ENCODE results near the gene SHKBP1.
A peak's percentile ranks its signal among the peaks of the same experiment; 100 is the strongest.
"Not testable (repeated sequence)": the region's sequence is repeated elsewhere in the genome, so short reads cannot be mapped to it uniquely, and the experiment has no call there.

SHKBP1 gene, protein sequence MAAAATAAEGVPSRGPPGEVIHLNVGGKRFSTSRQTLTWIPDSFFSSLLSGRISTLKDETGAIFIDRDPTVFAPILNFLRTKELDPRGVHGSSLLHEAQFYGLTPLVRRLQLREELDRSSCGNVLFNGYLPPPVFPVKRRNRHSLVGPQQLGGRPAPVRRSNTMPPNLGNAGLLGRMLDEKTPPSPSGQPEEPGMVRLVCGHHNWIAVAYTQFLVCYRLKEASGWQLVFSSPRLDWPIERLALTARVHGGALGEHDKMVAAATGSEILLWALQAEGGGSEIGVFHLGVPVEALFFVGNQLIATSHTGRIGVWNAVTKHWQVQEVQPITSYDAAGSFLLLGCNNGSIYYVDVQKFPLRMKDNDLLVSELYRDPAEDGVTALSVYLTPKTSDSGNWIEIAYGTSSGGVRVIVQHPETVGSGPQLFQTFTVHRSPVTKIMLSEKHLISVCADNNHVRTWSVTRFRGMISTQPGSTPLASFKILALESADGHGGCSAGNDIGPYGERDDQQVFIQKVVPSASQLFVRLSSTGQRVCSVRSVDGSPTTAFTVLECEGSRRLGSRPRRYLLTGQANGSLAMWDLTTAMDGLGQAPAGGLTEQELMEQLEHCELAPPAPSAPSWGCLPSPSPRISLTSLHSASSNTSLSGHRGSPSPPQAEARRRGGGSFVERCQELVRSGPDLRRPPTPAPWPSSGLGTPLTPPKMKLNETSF

GRCh38 chr19:40576585-40577451 is at the start of gene SHKBP1:
TSS of gene SHKBP1 (plus strand) at chr19:40576873. CDS start at chr19:40576900, 27 bp downstream.
- H3K4me3 ChIP-seq (ENCODE audit: low read length) = peak within 1 kb of the TSS; percentile 91
- TF ChIP-seq ZNF274 (IDR thresholded peaks at IDR 0.05; ENCODE audit: low read depth, low read length) = no peak

DNA sequence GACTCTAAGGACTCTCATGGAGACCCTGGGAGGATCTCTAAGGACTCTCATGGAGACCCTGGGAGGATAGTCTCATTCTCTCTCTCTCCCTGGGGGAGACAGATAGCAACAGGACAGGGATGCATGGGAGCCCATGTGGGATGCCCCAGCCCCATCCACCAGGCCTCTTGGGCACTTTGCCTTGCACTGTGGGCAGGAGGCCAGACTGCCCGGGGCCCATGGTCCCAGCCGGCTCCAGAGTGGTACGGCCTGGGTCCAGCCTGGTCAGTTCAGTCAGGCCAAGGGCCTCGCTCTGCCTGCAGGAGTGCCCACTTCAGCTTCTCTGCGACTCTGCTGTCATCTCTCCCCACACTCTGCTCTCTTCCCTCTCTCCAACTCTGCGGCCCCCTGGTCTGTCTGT is 48.6 kb upstream of the SHKBP1 start:
- no peak for TF ChIP-seq ZNF274 (IDR thresholded peaks at IDR 0.05; ENCODE audit: low read depth, low read length)
- H3K4me3 ChIP-seq (ENCODE audit: low read length) = no peak overlapping the region

GRCh38 chr19:40528533-40529092 is 48.1 kb upstream of the SHKBP1 start:
- no peak overlapping the region for H3K4me3 ChIP-seq (ENCODE audit: low read length)
- no peak for TF ChIP-seq ZNF274 (IDR thresholded peaks at IDR 0.05; ENCODE audit: low read depth, low read length)

DNA sequence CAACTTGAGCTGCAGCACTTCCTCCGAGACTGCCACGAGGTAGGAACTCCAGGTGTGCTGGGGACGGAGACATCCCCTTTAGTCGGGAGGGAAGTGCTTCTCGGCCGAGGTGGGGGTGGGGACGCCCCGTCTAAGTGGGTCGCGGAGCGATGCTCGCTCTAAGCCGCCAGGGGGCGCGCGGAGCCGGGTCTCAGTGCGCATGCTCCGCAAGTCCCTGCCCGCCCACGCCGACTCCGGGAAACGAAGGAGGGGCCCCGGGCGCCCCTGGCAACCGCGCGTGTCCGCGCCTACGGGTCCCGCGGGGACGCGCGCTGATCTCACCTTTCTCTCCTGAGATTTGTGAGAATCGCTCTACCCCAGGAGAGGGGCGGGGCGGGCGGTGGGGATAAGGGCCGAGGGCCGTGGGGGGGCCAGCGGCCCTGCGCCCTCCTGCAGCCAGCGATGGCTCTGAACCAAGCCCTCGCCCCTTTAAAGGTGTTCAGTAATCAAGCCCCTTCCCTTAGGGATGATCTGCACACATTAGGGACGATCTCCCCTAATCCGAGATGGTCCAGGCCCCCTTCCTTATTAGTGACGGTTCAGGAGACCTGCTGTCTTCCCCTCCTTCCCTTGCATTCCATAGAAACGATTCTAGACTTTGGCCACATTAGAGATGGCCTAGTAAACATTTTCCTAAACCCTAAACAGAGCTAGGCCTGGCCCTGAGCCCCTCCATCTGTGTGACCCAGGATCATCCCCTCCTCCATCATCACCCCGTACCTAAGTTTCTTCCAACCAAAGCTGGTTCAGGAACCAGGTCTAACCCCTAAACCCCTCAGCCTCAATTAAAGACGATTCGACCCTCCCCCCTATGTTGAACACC is 47.3 kb upstream of the SHKBP1 start:
- peak overlapping the region; percentile 31; the same call in 1 of the 2 replicates for H3K4me3 ChIP-seq (ENCODE audit: low read length)
- no peak for TF ChIP-seq ZNF274 (IDR thresholded peaks at IDR 0.05; ENCODE audit: low read depth, low read length)

- H3K4me3 ChIP-seq (ENCODE audit: low read length) = no peak overlapping the region
- TF ChIP-seq ZNF274 (IDR thresholded peaks at IDR 0.05; ENCODE audit: low read depth, low read length) = no peak
Observed at GRCh38 chr19:40530091-40530901, 46.4 kb upstream of the SHKBP1 start.

DNA sequence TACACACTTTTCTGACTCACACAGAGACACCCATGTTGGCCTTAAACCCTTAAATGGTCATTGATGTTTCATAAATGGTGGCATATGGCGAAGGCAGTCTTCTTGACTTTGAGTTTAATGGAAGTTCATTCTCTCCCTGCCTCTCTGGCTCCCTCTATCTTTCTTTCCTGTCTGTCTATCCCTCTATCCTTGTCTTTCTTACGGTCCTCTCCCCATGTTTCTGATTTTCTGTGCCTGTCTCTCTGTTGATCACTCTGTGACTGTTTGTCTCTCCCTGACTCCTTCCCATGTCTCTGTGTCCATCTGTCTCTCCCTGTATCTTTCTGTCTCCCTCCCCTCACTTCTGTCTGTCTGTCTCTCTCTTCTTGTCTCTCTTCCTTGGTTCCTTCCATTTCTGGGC is 43.2 kb upstream of the SHKBP1 start:
- TF ChIP-seq ZNF274 (IDR thresholded peaks at IDR 0.05; ENCODE audit: low read depth, low read length) = no peak
- no peak overlapping the region for H3K4me3 ChIP-seq (ENCODE audit: low read length)

DNA sequence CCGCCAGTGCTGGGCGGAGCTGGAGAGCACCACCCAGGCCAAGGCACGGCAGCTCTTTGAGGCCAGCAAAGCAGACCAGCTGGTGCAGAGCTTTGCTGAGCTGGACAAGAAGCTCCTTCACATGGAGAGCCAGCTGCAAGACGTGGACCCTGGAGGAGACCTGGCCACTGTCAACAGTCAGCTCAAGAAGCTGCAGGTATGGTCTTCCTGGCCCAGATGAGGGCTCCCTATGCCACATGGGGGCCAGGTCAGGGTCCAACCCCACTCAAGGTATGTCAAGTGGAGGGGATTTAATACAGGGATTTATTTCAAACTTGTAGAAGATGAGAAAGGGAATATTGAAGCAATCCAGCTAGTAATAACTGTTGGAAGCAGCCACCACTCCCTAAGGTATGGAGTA is 42.5 kb upstream of the SHKBP1 start:
- no peak overlapping the region for H3K4me3 ChIP-seq (ENCODE audit: low read length)
- no peak for TF ChIP-seq ZNF274 (IDR thresholded peaks at IDR 0.05; ENCODE audit: low read depth, low read length)

GRCh38 chr19:40539070-40539469 is 37.6 kb upstream of the SHKBP1 start:
- TF ChIP-seq ZNF274 (IDR thresholded peaks at IDR 0.05; ENCODE audit: low read depth, low read length) = no peak
- H3K4me3 ChIP-seq (ENCODE audit: low read length) = no peak overlapping the region

GRCh38 chr19:40542202-40542859 is 34.3 kb upstream of the SHKBP1 start:
- TF ChIP-seq ZNF274 (IDR thresholded peaks at IDR 0.05; ENCODE audit: low read depth, low read length) = no peak
- no peak overlapping the region for H3K4me3 ChIP-seq (ENCODE audit: low read length)

GRCh38 chr19:40543029-40543597 is 33.6 kb upstream of the SHKBP1 start:
- no peak for TF ChIP-seq ZNF274 (IDR thresholded peaks at IDR 0.05; ENCODE audit: low read depth, low read length)
- H3K4me3 ChIP-seq (ENCODE audit: low read length) = no peak overlapping the region

GRCh38 chr19:40546153-40546841 is 30.4 kb upstream of the SHKBP1 start:
- not testable (repeated sequence) for H3K4me3 ChIP-seq (ENCODE audit: low read length)

GRCh38 chr19:40547190-40547589 is 29.5 kb upstream of the SHKBP1 start:
- H3K4me3 ChIP-seq (ENCODE audit: low read length) = not testable (repeated sequence)
